ENCODE data around the gene COX6A2.

The COX6A2 gene

DNA sequence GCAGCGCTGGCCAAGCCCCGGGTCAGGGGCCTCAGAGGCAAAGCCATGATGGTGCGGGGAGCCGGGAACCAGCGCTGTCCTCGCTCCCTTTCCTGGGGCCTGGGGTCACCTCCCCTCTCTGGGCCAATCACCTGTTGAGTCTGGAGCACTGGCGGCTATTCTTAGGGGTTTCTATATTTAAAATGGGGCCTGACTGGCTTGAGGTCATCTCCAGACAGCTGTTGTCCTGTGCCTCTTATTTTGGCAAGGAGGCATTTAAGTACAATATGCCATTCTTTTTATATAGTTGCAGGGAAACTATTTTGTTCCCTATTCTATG is at the start of gene COX6A2:
TSS of gene COX6A2 (minus strand) at position 82 of the 319 bp plus-strand sequence. CDS start at position 47, 35 bp downstream.
- DNase-seq (ENCODE audit: low spot score) = no peak

DNA sequence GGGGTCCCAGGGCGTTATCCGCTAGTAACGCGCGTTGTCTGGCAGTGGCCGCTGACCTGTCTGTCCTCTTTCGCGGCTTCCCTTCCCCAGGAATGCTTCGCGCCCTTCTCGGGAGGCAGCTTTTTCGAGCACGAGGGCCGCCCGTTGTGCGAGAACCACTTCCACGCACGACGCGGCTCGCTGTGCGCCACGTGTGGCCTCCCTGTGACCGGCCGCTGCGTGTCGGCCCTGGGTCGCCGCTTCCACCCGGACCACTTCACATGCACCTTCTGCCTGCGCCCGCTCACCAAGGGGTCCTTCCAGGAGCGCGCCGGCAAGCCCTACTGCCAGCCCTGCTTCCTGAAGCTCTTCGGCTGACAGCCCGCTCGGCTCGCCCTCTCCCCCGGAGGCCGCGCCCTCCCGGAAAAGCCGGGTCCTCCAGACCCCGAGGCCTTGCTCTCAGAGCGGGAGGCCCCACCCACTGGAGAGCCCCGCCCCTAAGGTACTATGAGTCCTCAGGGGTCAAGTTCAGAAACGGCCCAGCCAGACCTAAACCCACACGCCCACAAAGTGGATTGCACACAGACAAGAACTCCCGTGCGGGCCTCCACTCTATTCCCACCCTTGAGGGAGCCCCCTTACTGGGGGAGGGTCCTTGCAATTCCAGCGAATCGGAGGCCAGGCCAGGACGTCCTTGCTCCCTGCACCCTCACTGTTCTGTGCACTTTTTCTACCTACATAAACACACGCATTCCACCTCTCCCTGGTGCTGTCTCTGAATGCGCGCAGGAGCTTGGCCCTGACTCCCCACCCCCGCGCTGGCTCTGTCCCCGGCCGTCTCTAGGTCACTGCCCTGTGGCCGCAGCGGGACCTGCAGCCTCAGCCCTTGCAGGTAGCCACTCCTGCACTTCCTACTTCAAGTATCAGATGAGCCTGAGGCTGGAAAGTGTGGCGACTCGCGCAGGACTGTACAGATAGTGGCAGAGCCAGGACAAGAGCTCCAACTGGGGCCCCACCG is 49.4 kb upstream of the COX6A2 start:
- DNase-seq (ENCODE audit: low spot score) = no peak

DNA sequence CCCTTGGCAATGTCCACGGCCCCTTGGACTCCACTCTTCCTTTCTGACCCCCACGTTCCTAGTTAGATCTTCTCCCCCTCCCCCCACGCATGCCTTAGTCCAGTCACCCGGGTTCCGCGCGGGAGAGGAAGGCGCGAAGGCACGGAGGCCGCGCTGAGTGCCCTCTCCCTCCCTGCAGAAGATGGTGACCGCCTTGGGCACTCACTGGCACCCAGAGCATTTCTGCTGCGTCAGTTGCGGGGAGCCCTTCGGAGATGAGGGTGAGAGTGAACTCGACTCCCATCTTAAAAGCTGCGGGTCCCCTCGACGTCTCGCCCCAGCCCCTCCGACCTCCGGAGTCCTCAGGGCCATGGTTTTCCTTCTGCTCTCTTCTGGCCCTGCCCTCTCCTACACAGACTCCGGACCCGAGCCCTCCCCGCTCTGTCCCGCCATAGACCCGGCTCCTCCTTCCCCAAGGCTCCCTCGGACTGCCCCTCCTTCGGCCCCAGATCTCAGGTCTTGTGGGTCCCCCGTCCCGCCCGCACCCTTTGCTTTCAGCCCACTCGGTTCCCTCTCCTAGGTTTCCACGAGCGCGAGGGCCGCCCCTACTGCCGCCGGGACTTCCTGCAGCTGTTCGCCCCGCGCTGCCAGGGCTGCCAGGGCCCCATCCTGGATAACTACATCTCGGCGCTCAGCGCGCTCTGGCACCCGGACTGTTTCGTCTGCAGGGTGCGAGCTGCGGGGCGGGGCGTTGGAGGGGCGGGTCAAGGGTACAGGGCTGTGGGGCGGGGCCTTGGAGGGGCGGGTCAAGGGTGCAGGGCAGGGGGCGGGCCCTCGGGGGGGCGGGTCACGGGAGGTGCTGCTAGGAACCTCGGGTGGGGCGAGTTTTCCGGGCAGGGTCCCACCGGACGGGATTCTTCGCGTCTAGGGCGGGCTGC is 48.4 kb upstream of the COX6A2 start:
- no peak for DNase-seq (ENCODE audit: low spot score)

DNA sequence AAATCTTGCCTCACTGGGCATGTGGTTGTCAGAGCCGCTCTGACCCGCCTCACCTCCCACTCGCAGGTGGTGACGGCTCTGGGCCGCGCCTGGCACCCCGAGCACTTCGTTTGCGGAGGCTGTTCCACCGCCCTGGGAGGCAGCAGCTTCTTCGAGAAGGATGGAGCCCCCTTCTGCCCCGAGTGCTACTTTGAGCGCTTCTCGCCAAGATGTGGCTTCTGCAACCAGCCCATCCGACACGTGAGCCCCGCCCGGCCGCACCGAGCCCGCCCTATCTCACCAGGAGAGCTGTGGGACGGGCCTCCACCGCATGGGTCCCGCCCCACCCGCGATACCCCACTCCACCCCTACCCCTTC is 47.8 kb upstream of the COX6A2 start:
- DNase-seq (ENCODE audit: low spot score) = no peak

DNA sequence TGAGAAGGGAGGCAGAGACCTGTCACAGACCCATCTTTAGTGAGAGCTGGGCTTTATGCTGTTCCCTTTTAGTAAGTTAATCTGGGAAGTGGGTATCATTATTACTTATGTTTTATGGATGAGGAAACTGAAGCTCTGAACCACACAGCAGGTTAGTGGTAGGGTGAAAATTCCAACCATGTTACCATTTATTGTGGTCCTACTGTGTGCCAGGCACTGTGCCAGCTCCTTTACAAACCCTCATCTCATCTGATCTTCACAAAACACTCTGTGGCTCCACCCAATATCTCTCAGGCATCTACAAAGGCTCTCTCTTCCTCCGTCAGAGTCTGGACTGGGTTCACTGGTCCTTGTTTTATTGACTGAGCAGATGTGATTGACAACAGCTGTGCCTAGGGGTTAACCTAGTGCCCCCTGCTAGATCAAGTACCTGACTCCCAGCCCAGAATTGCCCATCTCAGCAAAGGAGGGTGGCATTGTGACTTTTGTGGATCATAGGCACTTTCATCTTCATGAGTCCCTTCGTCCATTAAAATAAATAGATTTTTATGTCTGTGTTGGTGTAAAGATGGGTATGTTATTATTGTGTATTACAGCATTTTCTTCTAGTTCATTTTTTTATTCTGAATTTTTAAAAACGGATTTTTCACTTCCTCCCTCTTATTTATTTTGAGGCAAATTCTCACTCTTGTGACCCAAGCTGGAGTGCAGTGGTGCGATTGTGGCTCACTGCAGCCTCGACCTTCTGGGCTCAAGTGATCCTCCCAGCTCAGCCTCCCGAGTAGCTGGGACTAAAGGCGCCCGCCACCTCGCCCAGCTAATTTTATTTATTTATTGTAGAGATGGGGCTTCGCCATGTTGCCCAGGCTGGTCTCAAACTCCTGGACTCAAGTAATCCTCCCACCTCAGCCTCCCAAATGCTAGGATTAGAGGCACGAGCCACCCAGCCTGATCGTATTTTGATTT is 46.9 kb upstream of the COX6A2 start:
- no peak for DNase-seq (ENCODE audit: low spot score)

DNA sequence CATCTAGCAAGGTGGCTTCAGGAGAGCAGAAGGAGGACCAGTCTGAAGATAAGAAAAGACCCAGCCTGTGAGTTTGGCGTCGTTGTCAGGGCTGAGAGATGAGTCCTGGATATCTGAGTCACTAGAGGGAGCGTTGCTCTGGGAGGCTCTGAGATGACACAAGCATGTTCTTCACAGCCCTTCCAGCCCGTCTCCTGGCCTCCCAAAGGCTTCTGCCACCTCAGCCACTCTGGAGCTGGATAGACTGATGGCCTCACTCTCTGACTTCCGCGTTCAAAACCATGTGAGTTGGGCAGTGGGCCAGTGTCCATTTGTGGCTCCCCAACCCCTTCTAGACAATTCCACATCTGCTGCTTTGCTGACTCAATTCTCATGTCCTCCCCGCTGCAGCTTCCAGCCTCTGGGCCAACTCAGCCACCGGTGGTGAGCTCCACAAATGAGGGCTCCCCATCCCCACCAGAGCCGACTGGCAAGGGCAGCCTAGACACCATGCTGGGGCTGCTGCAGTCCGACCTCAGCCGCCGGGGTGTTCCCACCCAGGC is 46.1 kb upstream of the COX6A2 start:
- DNase-seq (ENCODE audit: low spot score) = peak; percentile 74

DNA sequence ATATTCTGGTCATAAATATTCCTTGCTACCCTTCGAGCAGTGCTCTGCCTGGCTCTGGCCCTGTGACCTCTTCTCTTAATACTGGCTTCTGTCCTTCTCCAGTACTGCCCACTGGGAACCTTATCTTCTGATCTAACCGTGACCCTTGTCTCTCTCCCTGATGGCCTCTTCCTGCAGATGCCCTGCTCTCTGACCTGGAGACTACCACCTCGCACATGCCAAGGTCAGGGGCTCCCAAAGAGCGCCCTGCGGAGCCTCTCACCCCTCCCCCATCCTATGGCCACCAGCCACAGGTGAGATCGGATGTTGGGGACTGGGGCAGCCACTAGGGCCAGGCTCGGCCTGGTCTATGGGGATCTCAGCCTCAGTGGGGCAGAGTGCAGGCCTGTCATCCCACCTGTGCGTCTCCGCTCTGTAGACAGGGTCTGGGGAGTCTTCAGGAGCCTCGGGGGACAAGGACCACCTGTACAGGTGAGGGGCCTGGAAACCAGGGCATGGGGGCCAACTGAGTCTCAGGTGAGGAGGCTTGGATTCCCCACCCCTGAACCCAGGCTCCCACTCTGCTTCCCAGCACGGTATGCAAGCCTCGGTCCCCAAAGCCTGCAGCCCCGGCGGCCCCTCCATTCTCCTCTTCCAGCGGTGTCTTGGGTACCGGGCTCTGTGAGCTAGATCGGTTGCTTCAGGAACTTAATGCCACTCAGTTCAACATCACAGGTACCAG is 45.3 kb upstream of the COX6A2 start:
- no peak for DNase-seq (ENCODE audit: low spot score)

DNA sequence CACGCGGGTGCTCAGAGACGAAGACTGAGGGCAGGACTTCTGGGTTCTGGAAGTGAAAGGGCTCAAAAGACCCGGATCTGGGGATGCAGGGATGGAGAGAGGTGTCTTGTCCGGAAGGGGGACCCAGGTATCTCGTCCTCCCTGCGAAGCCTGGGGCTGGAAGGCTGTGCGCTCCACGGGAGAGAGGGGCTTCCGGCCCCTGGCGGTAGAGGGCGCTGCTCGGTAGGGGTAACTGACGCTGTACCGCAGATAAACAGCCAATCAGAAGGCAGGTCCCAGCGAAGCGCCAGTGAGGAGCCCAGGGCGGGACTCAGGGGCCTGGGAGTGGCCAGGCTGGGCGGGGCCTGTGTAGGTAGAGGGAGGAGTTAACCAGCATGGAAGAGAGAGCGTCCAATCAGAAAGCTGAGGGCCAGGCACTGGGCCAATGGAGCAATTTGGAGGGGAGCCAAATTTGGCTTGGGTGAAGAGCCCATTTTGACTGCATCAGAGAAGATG is 44.6 kb upstream of the COX6A2 start:
- peak; percentile 96 for DNase-seq (ENCODE audit: low spot score)

DNA sequence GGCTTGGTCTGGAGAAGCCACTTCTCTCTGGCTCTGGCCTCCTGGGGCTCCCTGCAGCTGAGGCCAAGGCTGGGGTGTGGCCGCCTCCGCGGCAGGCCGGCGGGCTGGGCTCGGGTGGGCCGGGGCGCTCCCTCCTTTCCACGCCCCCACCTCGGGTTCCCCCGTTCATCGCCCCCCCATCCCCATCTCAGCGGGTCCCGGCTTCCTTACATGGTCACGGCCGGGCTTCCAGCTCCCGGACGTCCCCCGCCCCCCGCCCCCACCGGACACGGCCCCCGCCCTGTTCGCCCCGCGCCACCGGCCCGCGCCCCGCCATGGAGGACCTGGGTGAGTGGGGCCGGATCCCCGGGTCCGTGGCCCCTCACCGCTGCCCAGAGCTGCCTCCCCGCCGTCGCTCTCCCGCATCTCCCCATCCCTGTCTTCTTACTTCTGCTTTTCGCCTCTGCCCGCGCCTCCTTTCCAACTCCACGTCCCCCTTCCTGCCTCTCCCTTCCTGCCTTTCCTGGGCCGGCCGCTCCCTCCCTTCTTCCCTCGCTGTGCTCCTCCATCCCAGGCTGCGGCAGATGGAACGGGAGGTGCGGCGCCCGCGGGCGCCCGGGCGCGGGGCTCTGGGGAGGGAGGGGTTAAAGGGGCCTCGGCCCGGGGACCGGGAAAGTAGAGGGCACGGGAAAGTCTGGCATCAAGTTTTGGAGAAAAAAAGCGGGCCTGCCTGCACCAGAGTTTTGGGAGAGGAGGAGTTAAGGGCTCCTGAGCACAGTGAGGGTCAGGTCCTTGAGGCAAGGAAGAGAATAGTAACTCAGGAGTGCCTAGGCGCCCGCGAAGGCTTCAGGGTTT is 43.9 kb upstream of the COX6A2 start, which contains the start of gene TGFB1I1:
TSS of gene TGFB1I1 (plus strand) at position 278 of the 834 bp plus-strand sequence. CDS start at position 315, 37 bp downstream.
- DNase-seq (ENCODE audit: low spot score) = peak; percentile 94

DNA sequence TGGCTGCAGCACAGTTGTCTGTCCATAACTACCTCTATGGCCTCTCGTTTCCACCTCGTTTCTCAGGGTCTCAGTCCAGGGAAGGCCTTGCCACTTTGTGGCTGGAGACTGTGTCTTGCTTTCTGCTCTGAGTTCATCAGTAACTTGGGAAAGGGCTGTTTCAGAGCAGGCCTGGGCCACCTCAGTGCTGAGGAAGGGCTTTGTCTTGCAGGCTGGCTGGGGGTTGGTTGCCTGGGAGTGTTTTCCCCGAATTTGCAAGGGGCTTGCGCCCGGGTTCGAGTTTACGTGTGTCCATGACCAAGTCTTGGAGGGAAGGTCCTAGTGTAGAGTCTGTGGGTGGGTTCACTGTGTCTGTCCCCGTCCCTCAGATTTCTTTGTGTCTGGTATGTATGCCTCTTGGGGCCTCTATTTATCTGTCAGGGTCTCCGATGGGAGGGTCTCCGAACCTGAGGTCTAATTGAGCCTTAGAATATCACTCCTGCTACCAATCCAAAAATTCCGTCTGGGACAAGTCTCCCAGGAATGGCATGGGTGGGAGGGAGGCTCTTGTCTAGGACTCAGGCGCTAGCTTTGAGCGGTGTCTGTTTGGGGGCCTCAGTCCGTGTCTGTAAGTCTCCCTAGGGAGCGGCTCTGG is 43.2 kb upstream of the COX6A2 start:
- no peak for DNase-seq (ENCODE audit: low spot score)

DNA sequence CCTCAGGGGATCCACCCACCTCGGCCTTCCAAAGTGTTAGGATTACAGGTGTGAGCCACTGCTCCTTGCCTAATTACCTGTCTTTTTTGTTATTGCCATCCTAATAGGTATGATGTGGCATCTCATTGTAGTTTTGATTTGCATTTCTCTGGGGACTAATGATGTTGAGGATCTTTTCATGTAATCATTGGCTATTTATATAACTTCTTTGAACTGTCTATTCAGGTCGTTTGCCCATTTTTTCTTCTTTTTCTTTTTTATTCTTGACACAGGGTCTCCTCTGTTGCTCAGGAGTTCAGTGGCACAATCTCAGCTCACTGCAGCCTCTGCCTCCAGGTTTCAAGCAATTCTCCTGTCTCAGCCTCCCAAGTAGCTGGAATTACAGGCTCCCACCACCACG is 42.5 kb upstream of the COX6A2 start:
- no peak for DNase-seq (ENCODE audit: low spot score)

DNA sequence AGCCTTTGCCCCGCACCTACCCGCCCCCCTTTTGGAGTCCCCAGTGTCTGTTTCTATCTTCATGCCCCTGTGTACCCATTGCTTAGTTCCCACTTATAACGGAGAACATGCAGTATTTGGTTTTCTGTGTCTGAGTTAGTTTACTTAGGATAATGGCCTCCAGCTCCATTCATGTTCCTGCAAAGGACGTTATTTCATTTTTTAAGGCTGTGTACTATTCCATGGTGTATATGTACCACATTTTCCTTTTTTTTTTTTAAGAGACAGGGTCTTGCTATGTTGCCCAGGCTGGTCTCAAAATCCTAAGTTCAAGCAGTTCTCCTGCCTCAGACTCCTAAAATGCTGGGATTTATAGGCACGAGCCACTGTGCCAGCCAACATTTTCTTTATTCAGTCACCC is 39.7 kb upstream of the COX6A2 start:
- no peak for DNase-seq (ENCODE audit: low spot score)

DNA sequence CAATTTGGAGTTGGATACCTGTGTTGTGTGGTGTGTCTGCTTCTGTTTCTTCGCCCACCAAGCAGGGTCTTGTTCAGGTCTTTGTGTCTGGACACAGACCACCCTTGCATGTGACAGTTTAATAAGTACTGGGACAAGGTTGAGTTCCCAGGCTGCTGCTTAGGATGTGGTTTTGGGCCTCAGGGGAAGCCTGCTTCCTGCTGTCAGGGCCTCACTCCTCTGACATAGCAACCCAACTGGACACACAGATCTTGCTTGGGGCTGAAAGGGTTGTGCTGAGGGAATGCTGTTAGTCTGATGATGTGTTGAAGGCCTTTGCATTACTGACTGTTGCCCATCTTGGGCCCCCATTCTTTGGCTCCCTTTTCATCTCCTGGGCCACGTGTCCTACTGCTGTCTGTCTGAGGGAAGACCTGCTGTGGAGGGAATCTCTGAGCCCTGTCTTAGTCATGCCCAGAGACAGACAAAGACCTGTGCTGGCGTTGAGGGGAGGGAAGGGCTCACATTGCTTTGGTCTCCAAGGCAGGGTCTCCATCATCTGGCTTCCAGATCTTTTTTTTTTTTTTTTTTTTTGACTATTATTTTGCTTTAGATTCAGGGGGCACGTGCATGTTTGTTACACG is 39.1 kb upstream of the COX6A2 start:
- no peak for DNase-seq (ENCODE audit: low spot score)

DNA sequence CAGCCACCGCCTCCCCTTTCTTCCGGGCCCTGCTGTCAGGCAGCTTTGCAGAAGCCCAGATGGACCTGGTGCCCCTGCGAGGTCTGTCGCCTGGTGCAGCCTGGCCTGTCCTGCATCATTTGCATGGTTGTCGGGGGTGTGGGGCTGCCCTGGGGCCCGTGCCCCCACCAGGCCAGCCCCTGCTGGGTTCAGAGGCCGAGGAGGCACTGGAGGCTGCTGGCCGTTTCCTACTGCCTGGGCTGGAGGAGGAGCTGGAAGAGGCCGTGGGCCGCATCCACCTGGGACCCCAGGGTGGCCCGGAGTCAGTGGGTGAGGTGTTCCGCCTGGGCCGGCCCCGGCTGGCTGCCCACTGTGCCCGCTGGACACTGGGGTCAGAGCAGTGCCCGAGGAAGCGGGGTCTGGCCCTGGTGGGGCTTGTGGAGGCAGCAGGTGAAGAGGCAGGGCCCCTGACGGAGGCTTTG is 38.3 kb upstream of the COX6A2 start:
- DNase-seq (ENCODE audit: low spot score) = no peak

DNA sequence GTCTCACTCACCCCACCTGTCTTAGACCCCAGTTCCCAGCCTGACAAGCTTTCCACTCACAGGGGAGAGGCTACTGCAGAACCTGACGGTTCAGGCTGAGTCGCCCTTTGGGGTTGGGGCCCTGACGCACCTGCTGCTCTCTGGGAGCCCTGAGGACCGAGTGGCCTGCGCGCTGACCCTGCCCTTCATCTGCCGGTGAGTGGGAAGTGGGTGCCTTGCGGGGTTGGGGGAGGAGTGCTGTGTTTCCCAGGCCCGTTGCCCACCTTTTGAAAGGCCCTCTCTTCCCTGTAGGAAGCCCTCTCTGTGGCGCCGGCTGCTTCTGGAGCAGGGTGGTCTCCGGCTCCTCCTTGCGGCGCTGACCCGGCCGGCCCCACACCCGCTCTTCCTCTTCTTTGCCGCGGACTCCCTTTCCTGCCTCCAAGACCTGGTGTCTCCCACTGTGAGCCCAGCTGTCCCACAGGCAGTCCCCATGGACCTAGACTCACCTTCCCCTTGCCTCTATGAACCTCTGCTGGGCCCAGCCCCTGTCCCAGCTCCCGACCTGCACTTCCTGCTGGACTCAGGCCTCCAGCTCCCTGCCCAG is 37.7 kb upstream of the COX6A2 start:
- DNase-seq (ENCODE audit: low spot score) = no peak

DNA sequence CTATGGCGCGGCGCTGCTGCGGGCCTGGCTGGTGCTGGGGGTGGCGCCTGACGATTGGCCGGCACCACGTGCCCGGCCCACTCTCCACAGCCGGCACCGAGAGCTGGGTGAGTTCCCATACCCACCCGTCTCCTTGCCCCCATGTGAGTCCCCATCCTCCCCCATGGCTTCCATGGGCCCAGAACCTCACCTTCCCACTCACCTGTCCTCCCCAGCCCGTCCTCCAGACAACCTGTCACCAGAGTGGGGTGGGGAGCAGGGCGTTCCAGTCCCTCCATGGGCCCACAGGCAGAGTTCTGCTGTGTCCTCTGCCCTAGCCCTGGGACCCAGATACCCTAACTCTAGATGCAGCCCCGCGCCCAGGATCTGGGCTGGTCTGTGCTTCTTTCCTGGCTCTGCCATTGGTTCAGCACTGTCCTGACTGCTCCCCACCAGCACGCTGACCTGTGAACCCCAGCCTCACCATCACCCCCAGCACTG is 36.7 kb upstream of the COX6A2 start:
- no peak for DNase-seq (ENCODE audit: low spot score)

DNA sequence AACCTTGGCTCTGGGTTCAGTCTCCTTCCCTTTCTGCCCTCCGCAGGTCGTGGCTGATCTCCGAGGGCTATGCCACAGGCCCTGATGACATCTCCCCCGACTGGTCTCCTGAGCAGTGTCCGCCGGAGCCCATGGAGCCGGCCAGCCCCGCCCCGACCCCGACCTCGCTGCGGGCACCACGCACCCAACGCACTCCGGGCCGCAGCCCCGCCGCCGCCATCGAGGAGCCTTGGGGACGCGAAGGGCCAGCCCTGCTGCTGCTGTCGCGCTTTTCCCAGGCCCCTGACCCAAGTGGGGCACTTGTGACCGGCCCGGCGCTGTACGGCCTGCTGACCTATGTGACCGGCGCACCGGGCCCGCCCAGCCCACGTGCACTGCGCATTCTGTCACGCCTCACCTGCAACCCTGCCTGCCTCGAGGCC is 36.2 kb upstream of the COX6A2 start:
- DNase-seq (ENCODE audit: low spot score) = no peak

Data from GM03348 (cell line).